Calu3 (cell line): ENCODE data around the gene RNPEP. TPM values are rescaled to one million over a fixed set of nuclear protein-coding genes. Genes with fewer than 3 reads are reported as not detected.
"Not testable (repeated sequence)": the region's sequence is repeated elsewhere in the genome, so short reads cannot be mapped to it uniquely, and the experiment has no call there.

Experiments used
- BruUV-seq: library from RNA; stranded (reverse); fragments of 400-500 nt; replicated peaks from 2 replicates; lab custom pipeline; 2021; lab: Mats Ljungman, UMichigan
- CTCF ChIA-PET: fragments of 300-600 bp; sonication (Branson Sonifier 250); formaldehyde crosslinking; loops from one replicate; lab custom pipeline; 2022; ENCODE audit warnings: antibody characterized with exemption; lab: Charles Lee
- DNase-seq: peaks from one replicate; pipeline ENCODE4 v3.0.0; 2022
- H3K27ac Mint-ChIP-seq: one replicate; pipeline ENCODE4 v1.8.0; 2022; ENCODE audit warnings: mixed read lengths; ENCODE audit not compliant: unreplicated experiment
- H3K27me3 Mint-ChIP-seq: one replicate; pipeline ENCODE4 v1.8.0; 2022; ENCODE audit warnings: mixed read lengths; ENCODE audit not compliant: unreplicated experiment
- H3K36me3 Mint-ChIP-seq: one replicate; pipeline ENCODE4 v1.8.0; 2022; ENCODE audit warnings: mild to moderate bottlenecking, moderate library complexity, mixed read lengths; ENCODE audit not compliant: insufficient read depth, unreplicated experiment
- H3K4me1 Mint-ChIP-seq: one replicate; pipeline ENCODE4 v1.8.0; 2022; ENCODE audit warnings: mild to moderate bottlenecking, low read depth, mixed read lengths; ENCODE audit not compliant: unreplicated experiment
- H3K4me3 Mint-ChIP-seq: one replicate; pipeline ENCODE4 v1.8.0; 2022; ENCODE audit warnings: mild to moderate bottlenecking, low read depth, moderate library complexity, mixed read lengths; ENCODE audit not compliant: unreplicated experiment
- H3K9me3 Mint-ChIP-seq: one replicate; pipeline ENCODE4 v1.8.0; 2022; ENCODE audit warnings: low read depth, mixed read lengths; ENCODE audit not compliant: unreplicated experiment
- intact Hi-C: fragments of 100-400 bp; cut with micrococcal nuclease; formaldehyde crosslinking; loops from one replicate; pipeline ENCODE4 v1.10.0; 2022; ENCODE audit not compliant: unreplicated experiment
- microRNA-seq: library from miRNA; unstranded; fragments of <30 nt; microRNA quantifications from one replicate; pipeline ENCODE4 v1.2.0, GENCODE V29; 2022
- total RNA-seq: library from RNA; stranded (reverse); gene quantifications from 2 replicates; pipeline ENCODE4 v1.2.3, GENCODE V29; 2022
- TF ChIP-seq, protein P1 (sequence below): fragments of 200-600 bp; IDR thresholded peaks from one replicate; pipeline ENCODE4 v1.8.0; 2022; ENCODE audit warnings: antibody characterized with exemption; ENCODE audit not compliant: unreplicated experiment

Gene RNPEP
- total RNA-seq, 1 experiment from 2014 or later: 91.6 TPM

DNA sequence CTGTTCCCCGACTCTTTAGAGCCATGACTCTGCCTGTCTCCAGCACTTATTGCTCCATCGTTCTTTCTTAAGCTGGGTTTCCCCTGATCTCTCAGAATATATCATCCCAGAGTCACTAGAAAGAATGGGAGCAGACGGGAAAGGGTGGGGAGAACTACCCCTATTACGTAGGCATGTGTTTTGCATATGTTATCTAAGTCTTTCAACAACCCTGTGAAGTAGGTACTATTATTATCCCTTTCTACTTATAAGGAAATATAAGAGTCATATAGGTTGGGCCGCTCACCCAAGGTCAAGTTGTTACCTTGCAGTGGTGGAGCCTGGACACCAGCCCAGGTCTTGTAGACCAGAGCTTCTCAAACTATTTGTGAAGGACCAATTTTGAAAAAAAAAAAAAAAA is 66.7 kb downstream of the RNPEP start:
- Mint-ChIP-seq H3K36me3 (peaks cover 21% of the 10 kb centered on the region), H3K27ac (peak overlapping the region; percentile 99), H3K4me3 (no peak overlapping the region), H3K27me3 (no peaks in the 10 kb centered on the region), H3K4me1 (peaks cover 58% of the 10 kb centered on the region), H3K9me3 (peaks cover 4% of the 10 kb centered on the region)
- CTCF ChIA-PET: interaction anchor here (0.8 to 1.0 kb wide), 3 partner anchors 9 to 39 kb away, joined by 3 to 4 read pairs (median 3); partner anchors contain the start of gene ELF3
- DNase-seq: no peak
- TF ChIP-seq, protein P1, sequence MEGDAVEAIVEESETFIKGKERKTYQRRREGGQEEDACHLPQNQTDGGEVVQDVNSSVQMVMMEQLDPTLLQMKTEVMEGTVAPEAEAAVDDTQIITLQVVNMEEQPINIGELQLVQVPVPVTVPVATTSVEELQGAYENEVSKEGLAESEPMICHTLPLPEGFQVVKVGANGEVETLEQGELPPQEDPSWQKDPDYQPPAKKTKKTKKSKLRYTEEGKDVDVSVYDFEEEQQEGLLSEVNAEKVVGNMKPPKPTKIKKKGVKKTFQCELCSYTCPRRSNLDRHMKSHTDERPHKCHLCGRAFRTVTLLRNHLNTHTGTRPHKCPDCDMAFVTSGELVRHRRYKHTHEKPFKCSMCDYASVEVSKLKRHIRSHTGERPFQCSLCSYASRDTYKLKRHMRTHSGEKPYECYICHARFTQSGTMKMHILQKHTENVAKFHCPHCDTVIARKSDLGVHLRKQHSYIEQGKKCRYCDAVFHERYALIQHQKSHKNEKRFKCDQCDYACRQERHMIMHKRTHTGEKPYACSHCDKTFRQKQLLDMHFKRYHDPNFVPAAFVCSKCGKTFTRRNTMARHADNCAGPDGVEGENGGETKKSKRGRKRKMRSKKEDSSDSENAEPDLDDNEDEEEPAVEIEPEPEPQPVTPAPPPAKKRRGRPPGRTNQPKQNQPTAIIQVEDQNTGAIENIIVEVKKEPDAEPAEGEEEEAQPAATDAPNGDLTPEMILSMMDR: no peak
- intact Hi-C loops: no loop called here
- BruUV-seq: no TSS peak

DNA sequence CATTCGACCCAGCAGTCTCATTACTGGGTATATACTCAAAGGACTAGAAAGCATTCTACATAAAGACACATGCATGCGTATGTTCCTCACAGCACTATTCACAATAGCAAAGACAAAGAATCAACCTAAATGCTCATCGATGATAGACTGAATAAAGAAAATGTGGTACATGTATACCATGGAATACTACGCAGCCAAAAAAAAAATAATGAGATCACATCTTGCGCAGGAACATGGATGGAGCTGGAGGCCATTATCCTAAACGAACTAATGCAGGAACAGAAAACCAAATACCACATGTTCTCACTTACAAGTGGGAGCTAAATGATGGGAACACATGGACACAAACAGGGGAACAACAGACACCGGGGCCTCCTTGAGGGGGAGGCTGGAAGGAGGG is 71.6 kb downstream of the RNPEP start:
- Mint-ChIP-seq H3K9me3 (no peaks in the 10 kb centered on the region), H3K4me1 (peaks cover 55% of the 10 kb centered on the region), H3K27me3 (no peaks in the 10 kb centered on the region), H3K36me3 (peaks cover 28% of the 10 kb centered on the region), H3K4me3 (no peak overlapping the region), H3K27ac (peak overlapping the region; percentile 42)
- BruUV-seq: no TSS peak
- CTCF ChIA-PET: interaction anchor here (0.8 to 1.2 kb wide), 3 partner anchors 31 to 71 kb away, joined by 3 to 4 read pairs (median 4); no protein-coding TSS in a partner anchor
- no peak for DNase-seq
- intact Hi-C loops: no loop called here
- TF ChIP-seq, protein P1: no peak

DNA sequence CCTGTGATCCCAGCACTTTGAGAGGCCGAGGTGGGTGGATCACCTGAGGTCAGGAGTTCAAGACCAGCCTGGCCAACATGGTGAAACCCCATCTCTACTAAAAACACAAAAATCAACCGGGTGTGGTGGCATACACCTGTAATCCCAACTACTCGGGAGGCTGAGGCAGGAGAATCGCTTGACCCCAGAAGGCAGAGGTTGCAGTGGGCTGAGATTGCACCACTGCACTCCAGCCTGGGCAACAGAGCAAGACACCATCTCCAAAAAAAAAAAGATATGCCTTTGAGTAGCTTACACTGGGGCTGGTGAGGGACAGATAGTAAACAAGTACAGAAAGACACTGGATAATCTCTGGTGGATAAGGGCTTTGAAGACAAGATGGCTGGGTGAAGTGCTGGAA is 72.2 kb downstream of the RNPEP start:
- BruUV-seq, H3K9me3 Mint-ChIP-seq, H3K27me3 Mint-ChIP-seq, DNase-seq, H3K27ac Mint-ChIP-seq, intact Hi-C loops, H3K4me3 Mint-ChIP-seq: not testable (repeated sequence)
- Mint-ChIP-seq H3K4me1 (peaks cover 55% of the 10 kb centered on the region), H3K36me3 (peaks cover 28% of the 10 kb centered on the region)
- CTCF ChIA-PET: interaction anchor here (0.8 to 1.2 kb wide), 2 partner anchors 31 to 51 kb away, joined by 3 to 4 read pairs; no protein-coding TSS in a partner anchor

Small RNA genes within 50 kb of the gene (microRNA-seq; reads per million reads assigned to microRNA genes)
- not detected for gene MIR6740

Other genes starting within 250 kb of the RNPEP start
- 86.3 and 98.8 TPM in 2 replicates for gene IPO9, start 153.5 kb upstream of the RNPEP start, total RNA-seq
- gene SHISA4, start 93.8 kb upstream of the RNPEP start, total RNA-seq: 9.9 and 13.7 TPM in 2 replicates
- gene LMOD1, start 36.1 kb upstream of the RNPEP start, total RNA-seq: not detected in 2 replicates
- gene TIMM17A, start 27.1 kb upstream of the RNPEP start, total RNA-seq: 78.5 and 85.3 TPM in 2 replicates
- 830 and 907 TPM in 2 replicates for gene ELF3, start 27.9 kb downstream of the RNPEP start, total RNA-seq
- gene GPR37L1, start 140.3 kb downstream of the RNPEP start, total RNA-seq: 0.12 and 0.22 TPM in 2 replicates
- gene ARL8A, start 162.1 kb downstream of the RNPEP start, total RNA-seq: 64.1 and 66.9 TPM in 2 replicates
- gene PTPN7, start 178.0 kb downstream of the RNPEP start, total RNA-seq: not detected in 2 replicates
- not detected in 2 replicates for gene LGR6, start 211.2 kb downstream of the RNPEP start, total RNA-seq